HEK293 (cell line): ENCODE measurements around the gene BCL11B.

Experiments used
- CTCF ChIA-PET: fragments of 350-600 bp; formaldehyde crosslinking; extraction: SDS; loops from one replicate; lab custom pipeline; 2021; ENCODE audit warnings: antibody characterized with exemption; lab: Yijun Ruan, JAX
- POLR2A ChIA-PET: fragments of 300-600 bp; formaldehyde crosslinking; extraction: SDS; loops from one replicate; lab custom pipeline; 2020; ENCODE audit warnings: antibody characterized with exemption, inconsistent platforms; lab: Yijun Ruan, JAX
- H3K27ac ChIP-seq: fragments of 200-500 bp; sonication (Bioruptor generic); 2 replicates; pipeline ENCODE4 v1.5.1; 2014; ENCODE audit warnings: low read depth, low read length, control low read depth, inconsistent platforms; ENCODE audit errors: extremely low read depth
- H3K36me3 ChIP-seq, 2 experiments: fragments of 200-500 bp in 1 of 2; sonication (Bioruptor generic) in 1 of 2; 1 replicate in 1 of 2; 2 replicates in 1 of 2; pipeline ENCODE4 v1.5.1; 2014 to 2017; ENCODE audit warnings: inconsistent platforms in 2 of 2, low read length in 2 of 2; ENCODE audit not compliant: control insufficient read depth in 2 of 2, insufficient read depth in 1 of 2
- H3K4me1 ChIP-seq: fragments of 200-500 bp; sonication (Bioruptor generic); 2 replicates; pipeline ENCODE4 v1.5.1; 2014; ENCODE audit warnings: mild to moderate bottlenecking, low read length, inconsistent platforms; ENCODE audit not compliant: control insufficient read depth, insufficient read depth
- H3K4me3 ChIP-seq: 2 replicates; pipeline ENCODE4 v1.5.1; 2011; ENCODE audit warnings: low read depth, mild to moderate bottlenecking, control low read depth, low read length, moderate library complexity
- H3K9me3 ChIP-seq: fragments of 200-500 bp; sonication (Bioruptor generic); 2 replicates; pipeline ENCODE4 v1.5.1; 2014; ENCODE audit warnings: low read depth, low read length, inconsistent platforms; ENCODE audit not compliant: control insufficient read depth, insufficient read depth
- SP7 ChIP-seq: fragments of 450-650 bp; formaldehyde crosslinking; IDR thresholded peaks from 2 replicates; pipeline ENCODE4 v1.5.1; 2016; ENCODE audit warnings: missing biosample characterization, missing genetic modification characterization
- ZBTB8A ChIP-seq: fragments of 450-650 bp; formaldehyde crosslinking; IDR thresholded peaks from 2 replicates; pipeline ENCODE4 v1.5.1; 2016; ENCODE audit warnings: missing biosample characterization, missing genetic modification characterization
- ZFP3 ChIP-seq: fragments of 450-650 bp; formaldehyde crosslinking; IDR thresholded peaks from 2 replicates; pipeline ENCODE4 v1.5.1; 2016; ENCODE audit warnings: low read depth, missing biosample characterization, missing genetic modification characterization
- ZNF302 ChIP-seq: fragments of 450-650 bp; formaldehyde crosslinking; IDR thresholded peaks from 2 replicates; pipeline ENCODE4 v1.5.1; 2016; ENCODE audit warnings: missing biosample characterization, missing genetic modification characterization, low read depth
- ZNF664 ChIP-seq: fragments of 450-650 bp; formaldehyde crosslinking; IDR thresholded peaks from 2 replicates; pipeline ENCODE4 v1.5.1; 2016; ENCODE audit warnings: missing biosample characterization, missing genetic modification characterization
- ZNF791 ChIP-seq: fragments of 450-650 bp; formaldehyde crosslinking; IDR thresholded peaks from 2 replicates; pipeline ENCODE4 v1.5.1; 2016; ENCODE audit warnings: missing biosample characterization, missing genetic modification characterization
- TF ChIP-seq, protein P1 (sequence below): fragments of 450-650 bp; formaldehyde crosslinking; IDR thresholded peaks from 2 replicates; pipeline ENCODE4 v1.5.1; 2016; ENCODE audit warnings: missing biosample characterization, missing genetic modification characterization, borderline replicate concordance
- TF ChIP-seq, protein P2 (sequence below): fragments of 450-650 bp; formaldehyde crosslinking; IDR thresholded peaks from 2 replicates; pipeline ENCODE4 v1.5.1; 2016; ENCODE audit warnings: missing biosample characterization, missing genetic modification characterization
- TF ChIP-seq, protein P3 (sequence below): fragments of 450-650 bp; formaldehyde crosslinking; optimal IDR thresholded peaks from 2 replicates; pipeline ENCODE3; 2016; ENCODE audit warnings: missing biosample characterization, mild to moderate bottlenecking, missing genetic modification characterization
- TF ChIP-seq, protein P4 (sequence below): fragments of 450-650 bp; formaldehyde crosslinking; IDR thresholded peaks from 2 replicates; pipeline ENCODE4 v1.5.1; 2016; ENCODE audit warnings: missing biosample characterization, missing genetic modification characterization
- TF ChIP-seq, protein P5 (sequence below): fragments of 450-650 bp; formaldehyde crosslinking; IDR thresholded peaks from 2 replicates; pipeline ENCODE4 v1.5.1; 2016; ENCODE audit warnings: missing biosample characterization, missing genetic modification characterization
- TF ChIP-seq, protein P6 (sequence below): fragments of 450-650 bp; formaldehyde crosslinking; IDR thresholded peaks from 2 replicates; pipeline ENCODE4 v1.5.1; 2016; ENCODE audit warnings: missing biosample characterization, missing genetic modification characterization
- TF ChIP-seq, protein P7 (sequence below): fragments of 450-650 bp; formaldehyde crosslinking; IDR thresholded peaks from 2 replicates; pipeline ENCODE4 v1.5.1; 2016; ENCODE audit warnings: missing biosample characterization, missing genetic modification characterization, low read depth

The BCL11B gene

DNA sequence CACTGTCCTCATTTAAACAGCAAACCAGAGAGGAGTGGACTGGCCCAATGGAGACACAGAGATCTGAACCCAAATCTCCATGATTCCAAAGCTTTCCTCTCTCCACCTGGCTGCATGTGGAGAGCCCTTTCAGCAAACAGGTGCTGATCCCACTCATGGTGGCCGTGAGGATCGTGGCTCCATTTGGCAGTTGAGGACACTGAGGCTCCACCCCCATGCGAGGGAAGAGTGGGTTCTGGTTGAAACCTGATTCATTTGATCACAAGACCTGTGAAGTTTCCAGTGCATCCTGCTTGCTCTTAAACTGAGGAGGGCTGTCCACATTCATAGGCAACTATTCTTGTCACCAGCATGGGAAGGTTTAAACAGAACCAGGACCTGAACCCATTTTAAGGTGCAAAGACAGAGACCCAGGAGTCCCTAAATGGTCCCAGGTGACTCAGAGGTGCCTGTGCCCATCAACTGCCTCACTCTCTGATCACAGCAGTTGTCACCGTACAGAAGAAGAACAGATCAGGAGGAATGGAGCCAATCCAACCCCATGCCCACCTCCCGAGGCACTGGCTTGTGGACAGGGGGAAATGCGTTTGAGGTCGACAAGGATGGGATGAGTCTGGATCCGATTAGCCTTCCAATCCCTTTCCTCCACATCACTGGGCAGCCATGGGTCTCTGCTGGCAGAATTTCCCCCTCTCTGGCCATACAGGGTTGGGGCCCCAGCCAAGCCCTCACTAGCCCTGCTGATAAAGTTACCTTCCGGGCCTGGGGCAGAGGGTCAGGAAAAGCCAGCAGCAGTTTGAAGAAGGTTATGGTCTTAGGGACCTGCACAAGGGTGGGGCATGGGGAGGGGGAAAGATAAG lies 45.5 kb upstream of the BCL11B start:
- Histone ChIP-seq H3K27ac (no peak overlapping the region), H3K36me3 (no peaks in the 10 kb centered on the region), H3K9me3 (no peaks in the 10 kb centered on the region), H3K4me1 (no peaks in the 10 kb centered on the region), H3K4me3 (no peak overlapping the region)
- ChIA-PET CTCF (interaction anchor here (0.6 kb wide), 1 partner anchor 430 kb away, joined by 4 read pairs; no protein-coding TSS in a partner anchor), POLR2A (no interaction called here)
- TF ChIP-seq, protein P1, sequence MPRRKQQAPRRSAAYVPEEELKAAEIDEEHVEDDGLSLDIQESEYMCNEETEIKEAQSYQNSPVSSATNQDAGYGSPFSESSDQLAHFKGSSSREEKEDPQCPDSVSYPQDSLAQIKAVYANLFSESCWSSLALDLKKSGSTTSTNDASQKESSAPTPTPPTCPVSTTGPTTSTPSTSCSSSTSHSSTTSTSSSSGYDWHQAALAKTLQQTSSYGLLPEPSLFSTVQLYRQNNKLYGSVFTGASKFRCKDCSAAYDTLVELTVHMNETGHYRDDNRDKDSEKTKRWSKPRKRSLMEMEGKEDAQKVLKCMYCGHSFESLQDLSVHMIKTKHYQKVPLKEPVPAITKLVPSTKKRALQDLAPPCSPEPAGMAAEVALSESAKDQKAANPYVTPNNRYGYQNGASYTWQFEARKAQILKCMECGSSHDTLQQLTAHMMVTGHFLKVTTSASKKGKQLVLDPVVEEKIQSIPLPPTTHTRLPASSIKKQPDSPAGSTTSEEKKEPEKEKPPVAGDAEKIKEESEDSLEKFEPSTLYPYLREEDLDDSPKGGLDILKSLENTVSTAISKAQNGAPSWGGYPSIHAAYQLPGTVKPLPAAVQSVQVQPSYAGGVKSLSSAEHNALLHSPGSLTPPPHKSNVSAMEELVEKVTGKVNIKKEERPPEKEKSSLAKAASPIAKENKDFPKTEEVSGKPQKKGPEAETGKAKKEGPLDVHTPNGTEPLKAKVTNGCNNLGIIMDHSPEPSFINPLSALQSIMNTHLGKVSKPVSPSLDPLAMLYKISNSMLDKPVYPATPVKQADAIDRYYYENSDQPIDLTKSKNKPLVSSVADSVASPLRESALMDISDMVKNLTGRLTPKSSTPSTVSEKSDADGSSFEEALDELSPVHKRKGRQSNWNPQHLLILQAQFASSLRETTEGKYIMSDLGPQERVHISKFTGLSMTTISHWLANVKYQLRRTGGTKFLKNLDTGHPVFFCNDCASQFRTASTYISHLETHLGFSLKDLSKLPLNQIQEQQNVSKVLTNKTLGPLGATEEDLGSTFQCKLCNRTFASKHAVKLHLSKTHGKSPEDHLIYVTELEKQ (tag by site-specific recombination) = no peak
- TF ChIP-seq, protein P2, sequence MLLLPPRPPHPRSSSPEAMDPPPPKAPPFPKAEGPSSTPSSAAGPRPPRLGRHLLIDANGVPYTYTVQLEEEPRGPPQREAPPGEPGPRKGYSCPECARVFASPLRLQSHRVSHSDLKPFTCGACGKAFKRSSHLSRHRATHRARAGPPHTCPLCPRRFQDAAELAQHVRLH = no peak
- TF ChIP-seq, protein P3, sequence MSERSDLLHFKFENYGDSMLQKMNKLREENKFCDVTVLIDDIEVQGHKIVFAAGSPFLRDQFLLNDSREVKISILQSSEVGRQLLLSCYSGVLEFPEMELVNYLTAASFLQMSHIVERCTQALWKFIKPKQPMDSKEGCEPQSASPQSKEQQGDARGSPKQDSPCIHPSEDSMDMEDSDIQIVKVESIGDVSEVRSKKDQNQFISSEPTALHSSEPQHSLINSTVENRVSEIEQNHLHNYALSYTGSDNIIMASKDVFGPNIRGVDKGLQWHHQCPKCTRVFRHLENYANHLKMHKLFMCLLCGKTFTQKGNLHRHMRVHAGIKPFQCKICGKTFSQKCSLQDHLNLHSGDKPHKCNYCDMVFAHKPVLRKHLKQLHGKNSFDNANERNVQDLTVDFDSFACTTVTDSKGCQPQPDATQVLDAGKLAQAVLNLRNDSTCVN = no peak
- no peak for TF ChIP-seq ZNF664 (tag by site-specific recombination)
- TF ChIP-seq ZFP3 = no peak
- no peak for TF ChIP-seq SP7 (tag by site-specific recombination)
- no peak for TF ChIP-seq ZNF791 (tag by site-specific recombination)
- TF ChIP-seq, protein P4, sequence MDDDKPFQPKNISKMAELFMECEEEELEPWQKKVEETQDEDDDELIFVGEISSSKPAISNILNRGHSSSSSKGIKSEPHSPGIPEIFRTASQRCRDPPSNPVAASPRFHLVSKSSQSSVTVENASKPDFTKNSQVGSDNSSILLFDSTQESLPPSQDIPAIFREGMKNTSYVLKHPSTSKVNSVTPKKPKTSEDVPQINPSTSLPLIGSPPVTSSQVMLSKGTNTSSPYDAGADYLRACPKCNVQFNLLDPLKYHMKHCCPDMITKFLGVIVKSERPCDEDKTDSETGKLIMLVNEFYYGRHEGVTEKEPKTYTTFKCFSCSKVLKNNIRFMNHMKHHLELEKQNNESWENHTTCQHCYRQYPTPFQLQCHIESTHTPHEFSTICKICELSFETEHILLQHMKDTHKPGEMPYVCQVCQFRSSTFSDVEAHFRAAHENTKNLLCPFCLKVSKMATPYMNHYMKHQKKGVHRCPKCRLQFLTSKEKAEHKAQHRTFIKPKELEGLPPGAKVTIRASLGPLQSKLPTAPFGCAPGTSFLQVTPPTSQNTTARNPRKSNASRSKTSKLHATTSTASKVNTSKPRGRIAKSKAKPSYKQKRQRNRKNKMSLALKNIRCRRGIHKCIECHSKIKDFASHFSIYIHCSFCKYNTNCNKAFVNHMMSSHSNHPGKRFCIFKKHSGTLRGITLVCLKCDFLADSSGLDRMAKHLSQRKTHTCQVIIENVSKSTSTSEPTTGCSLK (tag by site-specific recombination) = no peak
- TF ChIP-seq ZNF302 (tag by site-specific recombination) = no peak
- TF ChIP-seq ZBTB8A = no peak
- TF ChIP-seq, protein P5, sequence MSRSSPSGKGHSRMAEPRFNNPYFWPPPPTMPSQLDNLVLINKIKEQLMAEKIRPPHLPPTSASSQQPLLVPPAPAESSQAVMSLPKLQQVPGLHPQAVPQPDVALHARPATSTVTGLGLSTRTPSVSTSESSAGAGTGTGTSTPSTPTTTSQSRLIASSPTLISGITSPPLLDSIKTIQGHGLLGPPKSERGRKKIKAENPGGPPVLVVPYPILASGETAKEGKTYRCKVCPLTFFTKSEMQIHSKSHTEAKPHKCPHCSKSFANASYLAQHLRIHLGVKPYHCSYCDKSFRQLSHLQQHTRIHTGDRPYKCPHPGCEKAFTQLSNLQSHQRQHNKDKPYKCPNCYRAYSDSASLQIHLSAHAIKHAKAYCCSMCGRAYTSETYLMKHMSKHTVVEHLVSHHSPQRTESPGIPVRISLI (tag by site-specific recombination) = no peak

DNA sequence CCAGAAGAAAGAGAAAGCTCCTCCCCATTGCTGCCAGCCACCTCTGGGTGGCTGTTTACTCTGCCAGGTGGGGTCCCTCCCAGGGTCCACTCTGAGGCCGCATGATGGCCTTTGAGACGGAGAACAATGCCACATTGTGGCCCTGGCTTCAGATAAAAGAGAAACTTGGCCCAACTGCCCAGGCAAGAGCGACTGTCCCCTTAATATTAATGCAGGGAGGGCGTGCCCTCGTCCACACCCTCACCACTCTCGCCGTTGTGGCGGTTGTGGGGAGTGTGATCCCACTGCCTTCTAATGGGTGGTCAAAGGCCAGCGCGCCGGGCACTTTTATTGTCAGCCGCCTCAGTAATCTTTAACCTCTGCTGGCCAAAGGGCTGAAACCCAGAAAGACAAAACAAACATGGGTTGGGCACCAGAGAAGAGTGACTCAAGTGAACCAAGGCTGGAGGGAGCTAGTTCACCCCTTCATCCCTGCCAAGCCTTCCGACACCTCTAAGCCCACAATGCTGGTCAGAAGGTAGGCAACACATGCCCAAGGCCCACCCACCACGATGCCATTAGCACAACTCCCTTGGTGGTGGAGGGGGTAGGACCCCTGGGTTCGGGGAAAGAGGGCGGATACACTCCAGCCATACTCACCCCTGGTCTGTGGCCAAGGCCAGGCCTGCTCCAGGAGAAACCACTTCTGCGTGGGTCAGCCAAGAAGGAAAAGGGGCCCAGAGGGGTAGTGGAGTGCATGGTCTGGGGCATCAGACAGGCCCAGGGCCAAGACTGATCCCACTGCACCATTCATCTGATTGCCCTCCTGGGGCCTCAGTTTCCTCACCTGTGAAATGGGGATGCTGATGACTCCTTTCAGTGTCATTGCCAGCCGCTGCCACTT lies 44.5 kb upstream of the BCL11B start:
- Histone ChIP-seq H3K27ac (no peak overlapping the region), H3K4me3 (no peak overlapping the region), H3K4me1 (no peaks in the 10 kb centered on the region), H3K9me3 (no peaks in the 10 kb centered on the region), H3K36me3 (no peaks in the 10 kb centered on the region)
- TF ChIP-seq, protein P6, sequence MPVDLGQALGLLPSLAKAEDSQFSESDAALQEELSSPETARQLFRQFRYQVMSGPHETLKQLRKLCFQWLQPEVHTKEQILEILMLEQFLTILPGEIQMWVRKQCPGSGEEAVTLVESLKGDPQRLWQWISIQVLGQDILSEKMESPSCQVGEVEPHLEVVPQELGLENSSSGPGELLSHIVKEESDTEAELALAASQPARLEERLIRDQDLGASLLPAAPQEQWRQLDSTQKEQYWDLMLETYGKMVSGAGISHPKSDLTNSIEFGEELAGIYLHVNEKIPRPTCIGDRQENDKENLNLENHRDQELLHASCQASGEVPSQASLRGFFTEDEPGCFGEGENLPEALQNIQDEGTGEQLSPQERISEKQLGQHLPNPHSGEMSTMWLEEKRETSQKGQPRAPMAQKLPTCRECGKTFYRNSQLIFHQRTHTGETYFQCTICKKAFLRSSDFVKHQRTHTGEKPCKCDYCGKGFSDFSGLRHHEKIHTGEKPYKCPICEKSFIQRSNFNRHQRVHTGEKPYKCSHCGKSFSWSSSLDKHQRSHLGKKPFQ (tag by site-specific recombination) = no peak
- TF ChIP-seq, protein P7, sequence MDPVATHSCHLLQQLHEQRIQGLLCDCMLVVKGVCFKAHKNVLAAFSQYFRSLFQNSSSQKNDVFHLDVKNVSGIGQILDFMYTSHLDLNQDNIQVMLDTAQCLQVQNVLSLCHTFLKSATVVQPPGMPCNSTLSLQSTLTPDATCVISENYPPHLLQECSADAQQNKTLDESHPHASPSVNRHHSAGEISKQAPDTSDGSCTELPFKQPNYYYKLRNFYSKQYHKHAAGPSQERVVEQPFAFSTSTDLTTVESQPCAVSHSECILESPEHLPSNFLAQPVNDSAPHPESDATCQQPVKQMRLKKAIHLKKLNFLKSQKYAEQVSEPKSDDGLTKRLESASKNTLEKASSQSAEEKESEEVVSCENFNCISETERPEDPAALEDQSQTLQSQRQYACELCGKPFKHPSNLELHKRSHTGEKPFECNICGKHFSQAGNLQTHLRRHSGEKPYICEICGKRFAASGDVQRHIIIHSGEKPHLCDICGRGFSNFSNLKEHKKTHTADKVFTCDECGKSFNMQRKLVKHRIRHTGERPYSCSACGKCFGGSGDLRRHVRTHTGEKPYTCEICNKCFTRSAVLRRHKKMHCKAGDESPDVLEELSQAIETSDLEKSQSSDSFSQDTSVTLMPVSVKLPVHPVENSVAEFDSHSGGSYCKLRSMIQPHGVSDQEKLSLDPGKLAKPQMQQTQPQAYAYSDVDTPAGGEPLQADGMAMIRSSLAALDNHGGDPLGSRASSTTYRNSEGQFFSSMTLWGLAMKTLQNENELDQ = no peak
- CTCF ChIA-PET = interaction anchor here (0.6 kb wide), 1 partner anchor 431 kb away, joined by 4 read pairs; no protein-coding TSS in a partner anchor
- POLR2A ChIA-PET = no interaction called here
